ENCODE data around the gene CCDC93.

GRCh38 chr2:118056801-118057200 is 42.9 kb upstream of the CCDC93 start:
- no peak for TF ChIP-seq CTCF (IDR thresholded peaks at IDR 0.05)
- no peak for TF ChIP-seq SIN3A (IDR thresholded peaks at IDR 0.05; ENCODE audit: borderline replicate concordance, insufficient read depth, low read depth, low read length)
